Brain microvascular endothelial cell (primary cell): ENCODE measurements around the gene NACA2.

Experiments
- DNase-seq: peaks from one replicate; pipeline ENCODE4 v3.0.0-alpha.2; 2020
- H3K27ac ChIP-seq: fragments of 250-450 bp; sonication (Bioruptor Pico); 2 replicates; pipeline ENCODE4 v1.5.1; 2020; ENCODE audit warnings: mild to moderate bottlenecking, moderate library complexity
- H3K27me3 ChIP-seq: fragments of 250-450 bp; sonication (Bioruptor Pico); replicated peaks from 2 replicates; pipeline ENCODE4 v1.5.1; 2020; ENCODE audit warnings: mild to moderate bottlenecking
- H3K36me3 ChIP-seq: fragments of 250-450 bp; sonication (Bioruptor Pico); replicated peaks from 2 replicates; pipeline ENCODE4 v1.5.1; 2020; ENCODE audit warnings: mild to moderate bottlenecking
- H3K4me3 ChIP-seq: 2 replicates; pipeline ENCODE4 v1.5.1; 2011; ENCODE audit warnings: low read depth, mild to moderate bottlenecking, control low read depth, low read length, moderate library complexity
- CTCF ChIP-seq: IDR thresholded peaks from 2 replicates; pipeline ENCODE4 v1.5.1; 2011; ENCODE audit warnings: low read depth, mild to moderate bottlenecking, moderate library complexity, low read length, control low read depth, inconsistent platforms; ENCODE audit errors: missing control alignments
- in situ Hi-C: cut with HindIII; loops from 2 replicates; pipeline ENCODE4 v1.10.0; 2017; ENCODE audit warnings: low sequenced_read_pairs, low pct_ligation_motif_present

Gene NACA2

GRCh38 chr17:61625564-61625963 is 34.5 kb upstream of the NACA2 start:
- H3K27me3 ChIP-seq, result no peaks in the 10 kb centered on the region
- H3K27ac ChIP-seq, result no peak overlapping the region
- H3K4me3 ChIP-seq, result no peak overlapping the region
- no peak for TF ChIP-seq CTCF
- no peak for DNase-seq
- no peaks in the 10 kb centered on the region for H3K36me3 ChIP-seq
- in situ Hi-C loops, result no loop called here

- no peak for TF ChIP-seq CTCF
- in situ Hi-C loops, result no loop called here
These were observed 33.9 kb upstream of the NACA2 start for GRCh38 chr17:61624951-61625350.

GRCh38 chr17:61621317-61621716 is 30.3 kb upstream of the NACA2 start:
- Histone ChIP-seq H3K36me3 (no peaks in the 10 kb centered on the region), H3K27ac (no peak overlapping the region), H3K4me3 (no peak overlapping the region), H3K27me3 (no peaks in the 10 kb centered on the region)
- TF ChIP-seq CTCF, result no peak
- in situ Hi-C loops, result no loop called here
- no peak for DNase-seq

More at GRCh38 chr17:61624951-61625350, 33.9 kb upstream of the NACA2 start:
- no peak for DNase-seq
- Histone ChIP-seq H3K27ac (no peak overlapping the region), H3K27me3 (no peaks in the 10 kb centered on the region), H3K36me3 (no peaks in the 10 kb centered on the region), H3K4me3 (no peak overlapping the region)

GRCh38 chr17:61619953-61620352 is 28.9 kb upstream of the NACA2 start:
- Histone ChIP-seq H3K4me3 (no peak overlapping the region), H3K27me3 (no peaks in the 10 kb centered on the region), H3K27ac (no peak overlapping the region), H3K36me3 (no peaks in the 10 kb centered on the region)
- no peak for TF ChIP-seq CTCF
- no peak for DNase-seq
- in situ Hi-C loops, result no loop called here

- H3K27ac ChIP-seq, result no peak overlapping the region
- DNase-seq, result no peak
- H3K27me3 ChIP-seq, result no peaks in the 10 kb centered on the region
- no peaks in the 10 kb centered on the region for H3K36me3 ChIP-seq
- in situ Hi-C loops, result no loop called here
- no peak for TF ChIP-seq CTCF
- H3K4me3 ChIP-seq, result no peak overlapping the region
These were observed 28.5 kb upstream of the NACA2 start for GRCh38 chr17:61619493-61619892.

- no peaks in the 10 kb centered on the region for H3K27me3 ChIP-seq
- no peaks in the 10 kb centered on the region for H3K36me3 ChIP-seq
- DNase-seq, result no peak
- TF ChIP-seq CTCF, result no peak
- in situ Hi-C loops, result no loop called here
- H3K4me3 ChIP-seq, result no peak overlapping the region
- H3K27ac ChIP-seq, result no peak overlapping the region
These were observed 27.9 kb upstream of the NACA2 start for GRCh38 chr17:61618950-61619349.
